IPS-15b (cell line): Measurements from ENCODE around the gene RBM47.

ENCODE experiments used
- H3K27me3 ChIP-seq: one replicate; pipeline ENCODE4 v1.6.1; 2013; ENCODE audit warnings: low read length; ENCODE audit not compliant: control insufficient read depth, insufficient read depth
- H3K36me3 ChIP-seq: one replicate; pipeline ENCODE4 v1.6.1; 2013; ENCODE audit warnings: low read length; ENCODE audit not compliant: control insufficient read depth, insufficient read depth
- H3K4me1 ChIP-seq: one replicate; pipeline ENCODE4 v1.6.1; 2013; ENCODE audit warnings: mild to moderate bottlenecking, low read length; ENCODE audit not compliant: control insufficient read depth, insufficient read depth
- H3K4me3 ChIP-seq: one replicate; pipeline ENCODE4 v1.5.1; 2013; ENCODE audit warnings: low read depth, low read length
- H3K9ac ChIP-seq: one replicate; pipeline ENCODE4 v1.6.1; 2013; ENCODE audit warnings: low read depth, mild to moderate bottlenecking, low read length
- H3K9me3 ChIP-seq: one replicate; pipeline ENCODE4 v1.6.1; 2013; ENCODE audit warnings: mild to moderate bottlenecking, low read length; ENCODE audit not compliant: control insufficient read depth, insufficient read depth

Gene RBM47

GRCh38 chr4:40584517-40585141, 45.0 kb downstream of the RBM47 start:
- no peaks in the 10 kb centered on the region for H3K36me3 ChIP-seq
- no peaks in the 10 kb centered on the region for H3K9me3 ChIP-seq
- peaks cover 17% of the 10 kb centered on the region for H3K4me1 ChIP-seq
- H3K4me3 ChIP-seq, result no peak overlapping the region
- H3K9ac ChIP-seq, result no peak overlapping the region
- no peaks in the 10 kb centered on the region for H3K27me3 ChIP-seq

- Histone ChIP-seq H3K9ac (no peak overlapping the region), H3K4me1 (peaks cover 17% of the 10 kb centered on the region), H3K4me3 (no peak overlapping the region), H3K9me3 (no peaks in the 10 kb centered on the region), H3K36me3 (no peaks in the 10 kb centered on the region), H3K27me3 (no peaks in the 10 kb centered on the region)
These were observed 45.7 kb downstream of the RBM47 start for GRCh38 chr4:40583850-40584439.

- Histone ChIP-seq H3K4me1 (peaks cover 17% of the 10 kb centered on the region), H3K27me3 (no peaks in the 10 kb centered on the region), H3K36me3 (no peaks in the 10 kb centered on the region), H3K9me3 (no peaks in the 10 kb centered on the region), H3K9ac (no peak overlapping the region), H3K4me3 (no peak overlapping the region)
These were observed 47.3 kb downstream of the RBM47 start for GRCh38 chr4:40582413-40582812.

- Histone ChIP-seq H3K9ac (no peak overlapping the region), H3K9me3 (no peaks in the 10 kb centered on the region), H3K4me1 (peaks cover 14% of the 10 kb centered on the region), H3K36me3 (no peaks in the 10 kb centered on the region), H3K27me3 (no peaks in the 10 kb centered on the region), H3K4me3 (no peak overlapping the region)
These were observed 48.2 kb downstream of the RBM47 start for GRCh38 chr4:40581254-40582140.

- no peaks in the 10 kb centered on the region for H3K9me3 ChIP-seq
- H3K9ac ChIP-seq, result no peak overlapping the region
- H3K36me3 ChIP-seq, result no peaks in the 10 kb centered on the region
- H3K4me3 ChIP-seq, result no peak overlapping the region
- H3K4me1 ChIP-seq, result peaks cover 5% of the 10 kb centered on the region
- no peaks in the 10 kb centered on the region for H3K27me3 ChIP-seq
These were observed 49.7 kb downstream of the RBM47 start for GRCh38 chr4:40579983-40580382.

- Histone ChIP-seq H3K9me3 (no peaks in the 10 kb centered on the region), H3K9ac (no peak overlapping the region), H3K4me1 (peaks cover 5% of the 10 kb centered on the region), H3K27me3 (no peaks in the 10 kb centered on the region), H3K4me3 (no peak overlapping the region), H3K36me3 (no peaks in the 10 kb centered on the region)
These were observed 51.9 kb downstream of the RBM47 start for GRCh38 chr4:40577588-40578253.

GRCh38 chr4:40576651-40577480, 52.8 kb downstream of the RBM47 start:
- H3K36me3 ChIP-seq, result no peaks in the 10 kb centered on the region
- no peaks in the 10 kb centered on the region for H3K27me3 ChIP-seq
- no peaks in the 10 kb centered on the region for H3K9me3 ChIP-seq
- peaks cover 5% of the 10 kb centered on the region for H3K4me1 ChIP-seq
- no peak overlapping the region for H3K9ac ChIP-seq
- no peak overlapping the region for H3K4me3 ChIP-seq

- H3K36me3 ChIP-seq, result no peaks in the 10 kb centered on the region
- no peaks in the 10 kb centered on the region for H3K27me3 ChIP-seq
- no peaks in the 10 kb centered on the region for H3K9me3 ChIP-seq
- peaks cover 5% of the 10 kb centered on the region for H3K4me1 ChIP-seq
- no peak overlapping the region for H3K9ac ChIP-seq
- H3K4me3 ChIP-seq, result no peak overlapping the region
These were observed 53.8 kb downstream of the RBM47 start for GRCh38 chr4:40575846-40576245.

GRCh38 chr4:40573593-40574311, 55.9 kb downstream of the RBM47 start:
- Histone ChIP-seq H3K36me3 (no peaks in the 10 kb centered on the region), H3K9me3 (no peaks in the 10 kb centered on the region), H3K27me3 (no peaks in the 10 kb centered on the region), H3K9ac (no peak overlapping the region), H3K4me3 (no peak overlapping the region), H3K4me1 (peaks cover 5% of the 10 kb centered on the region)

GRCh38 chr4:40572692-40573310, 56.9 kb downstream of the RBM47 start:
- no peak overlapping the region for H3K9ac ChIP-seq

More at GRCh38 chr4:40572692-40573310, 56.9 kb downstream of the RBM47 start:
- peaks cover 5% of the 10 kb centered on the region for H3K4me1 ChIP-seq
- H3K4me3 ChIP-seq, result no peak overlapping the region
- no peaks in the 10 kb centered on the region for H3K36me3 ChIP-seq
- H3K9me3 ChIP-seq, result no peaks in the 10 kb centered on the region
- H3K27me3 ChIP-seq, result no peaks in the 10 kb centered on the region
